Activated CD4-positive, CD25-positive, alpha-beta regulatory T cell treated with anti-CD3 and anti-CD28 coated beads, Interleukin-2, amount 50 U/mL, for 24 hours (primary cell): ENCODE data around the gene UBE2L6.
"Not testable (repeated sequence)": the region's sequence is repeated elsewhere in the genome, so short reads cannot be mapped to it uniquely, and the experiment has no call there.

Experiments
- ATAC-seq, 2 donors: fragments of 150-1000 bp; cut with Tn5 transposase; one replicate each; pipeline ENCODE4 v1.10.0; 2021; ENCODE audit warnings: mild to moderate bottlenecking in 1 of 2, moderate library complexity in 1 of 2

Gene UBE2L6

DNA sequence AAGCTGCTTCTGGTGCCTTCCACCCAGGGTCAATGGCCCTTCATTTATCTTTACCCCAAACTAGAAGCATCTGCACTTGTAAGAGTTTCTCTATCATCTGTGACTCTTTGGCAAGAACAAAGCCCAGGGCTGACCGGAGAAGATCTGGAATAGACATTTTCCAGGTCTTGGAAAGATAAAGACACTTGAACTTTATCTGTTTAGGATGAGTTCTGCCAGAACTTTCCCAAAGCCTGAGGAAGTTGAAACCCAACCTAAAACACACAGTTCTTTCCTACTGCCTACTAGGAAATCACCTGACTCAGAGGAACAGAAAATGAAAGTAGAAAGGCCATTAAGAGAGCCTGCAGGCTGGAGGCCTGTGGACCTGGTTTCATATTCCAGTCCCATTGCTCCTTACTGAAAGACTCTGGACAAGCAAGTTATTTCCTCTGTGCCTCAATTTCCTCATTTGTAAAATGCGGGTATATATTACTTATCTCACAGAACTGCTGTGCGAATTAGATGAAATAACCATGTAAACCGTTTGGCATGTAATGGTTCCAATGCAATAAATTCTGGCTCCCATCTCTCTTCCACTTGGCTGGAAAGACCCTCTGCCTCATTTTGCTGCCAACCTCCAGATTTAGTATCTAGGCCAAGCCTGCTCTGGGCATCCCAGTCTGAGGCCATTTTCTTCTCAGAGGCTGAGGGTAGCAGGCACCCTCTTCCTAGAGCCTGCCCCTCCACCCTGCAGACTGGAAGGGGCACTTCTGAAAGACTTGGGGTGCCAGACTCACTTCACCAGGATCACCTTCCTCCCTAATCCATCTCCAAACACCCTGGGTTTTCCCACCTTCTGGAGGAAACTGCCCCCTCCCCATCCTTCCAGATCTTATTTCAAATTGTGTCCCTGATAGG lies 1.2 kb downstream of the UBE2L6 start:
- ATAC-seq: peak; percentile 37 to 42

DNA sequence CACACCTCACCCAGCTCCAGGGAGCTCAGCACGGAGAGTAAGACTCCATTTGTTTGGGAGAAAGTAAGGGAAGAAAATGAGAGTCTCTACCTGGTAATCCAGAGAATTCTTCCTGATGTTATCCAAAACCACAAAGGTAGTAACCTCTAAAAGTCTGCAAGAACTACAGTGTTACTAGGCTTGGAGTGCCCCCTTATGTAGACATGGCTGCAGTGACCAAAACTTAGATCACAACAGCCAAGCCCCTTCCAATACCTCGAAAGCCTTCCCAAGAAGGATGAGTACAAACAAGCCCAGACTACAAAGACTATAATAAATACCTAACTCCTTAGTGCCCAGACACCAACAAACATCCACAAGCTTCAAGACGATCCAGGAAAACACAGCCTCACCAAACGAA lies 4.9 kb downstream of the UBE2L6 start:
- ATAC-seq: no peak

DNA sequence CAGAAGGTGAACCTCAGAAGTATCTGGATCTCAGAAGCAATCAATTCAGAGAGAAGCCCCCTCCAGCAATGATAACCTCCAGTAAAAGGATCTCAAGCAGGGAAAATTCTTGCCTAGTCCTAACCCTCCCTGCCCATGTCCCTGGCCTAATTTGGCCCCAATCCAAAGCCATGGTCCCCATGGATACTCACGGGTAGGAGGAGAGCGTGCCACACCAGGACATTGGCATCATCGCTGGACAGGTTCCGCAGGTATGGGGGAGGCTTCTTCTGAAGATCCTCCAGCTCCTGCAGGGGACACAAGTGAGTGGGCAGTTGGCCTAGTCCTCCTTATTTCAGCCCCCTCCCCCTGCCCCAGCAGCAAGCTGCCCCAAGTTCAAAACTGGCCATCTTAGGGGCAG lies 7.3 kb downstream of the UBE2L6 start:
- no peak for ATAC-seq

DNA sequence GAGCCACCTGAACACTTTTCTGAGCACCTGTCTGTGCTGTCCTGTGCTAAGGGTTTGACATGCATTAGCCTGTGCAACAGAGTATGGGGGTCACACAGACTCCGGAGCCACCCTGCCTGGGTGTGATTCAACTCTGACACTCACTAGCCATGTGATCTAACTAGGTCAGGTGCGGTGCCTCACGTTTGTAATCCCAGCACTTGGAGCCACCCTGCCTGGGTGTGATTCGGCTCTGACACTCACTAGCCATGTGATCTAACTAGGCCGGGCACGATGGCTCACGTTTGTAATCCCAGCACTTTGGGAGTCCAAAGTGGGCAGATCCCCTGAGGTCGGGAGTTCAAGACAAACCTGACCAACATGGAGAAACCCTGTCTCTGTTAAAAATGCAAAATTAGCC lies 11.4 kb downstream of the UBE2L6 start:
- no peak for ATAC-seq

DNA sequence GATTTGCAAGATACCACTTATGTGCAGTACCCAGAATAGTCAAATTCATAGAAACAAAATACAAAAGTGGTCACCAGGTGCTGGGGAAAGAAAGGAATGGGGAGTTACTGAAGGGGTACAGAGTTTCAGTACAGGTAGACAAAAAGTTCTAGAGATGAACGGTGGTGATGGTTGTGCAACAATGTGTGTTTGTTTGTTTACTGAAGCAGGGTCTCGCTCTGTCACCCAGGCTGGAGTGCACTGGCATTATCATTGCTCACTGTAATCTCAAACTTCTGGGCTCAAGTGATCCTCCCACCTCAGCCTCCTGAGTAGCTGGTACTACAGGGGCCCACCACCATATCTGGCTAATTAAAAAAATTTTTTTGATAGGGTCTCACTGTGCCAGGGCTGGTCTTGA lies 12.1 kb downstream of the UBE2L6 start:
- no peak for ATAC-seq

DNA sequence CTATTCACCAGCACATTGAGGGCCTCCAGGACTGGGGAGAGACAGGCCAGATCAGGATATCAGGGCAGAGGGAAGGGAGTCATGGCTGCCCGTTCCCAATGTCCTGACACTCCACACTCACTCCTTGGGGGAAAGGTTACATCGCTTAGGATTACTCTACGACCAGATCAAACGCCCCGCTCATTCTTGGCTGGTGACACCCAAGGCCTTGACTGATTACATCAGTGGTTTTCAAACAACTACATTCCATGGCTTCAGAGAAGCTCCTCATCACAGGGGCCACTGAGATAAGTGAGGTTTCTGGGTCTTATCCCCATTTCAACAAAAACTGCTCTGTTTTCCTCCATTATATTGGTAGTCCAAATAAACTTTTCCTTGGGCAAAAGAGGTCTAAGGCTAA lies 15.0 kb downstream of the UBE2L6 start:
- ATAC-seq: no peak

DNA sequence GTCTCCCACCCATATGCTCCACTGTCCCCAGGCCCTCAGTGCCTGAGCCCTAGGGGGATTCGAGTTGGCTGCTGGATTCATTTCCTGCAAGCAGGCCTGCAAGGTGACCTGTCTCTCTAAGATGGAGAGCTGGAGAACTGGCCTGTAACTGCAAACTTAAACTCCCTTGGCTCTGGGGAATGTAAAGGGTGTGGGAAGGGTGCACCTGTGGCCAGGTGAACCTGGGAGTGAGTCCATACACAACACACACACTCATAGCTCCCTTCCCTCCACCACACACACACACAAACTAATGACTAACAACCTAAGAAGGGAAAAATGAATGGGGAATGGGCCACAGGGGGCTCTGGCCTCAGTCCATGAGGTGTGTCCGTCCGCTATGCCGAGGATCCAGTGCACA lies 15.5 kb downstream of the UBE2L6 start:
- ATAC-seq: no peak

DNA sequence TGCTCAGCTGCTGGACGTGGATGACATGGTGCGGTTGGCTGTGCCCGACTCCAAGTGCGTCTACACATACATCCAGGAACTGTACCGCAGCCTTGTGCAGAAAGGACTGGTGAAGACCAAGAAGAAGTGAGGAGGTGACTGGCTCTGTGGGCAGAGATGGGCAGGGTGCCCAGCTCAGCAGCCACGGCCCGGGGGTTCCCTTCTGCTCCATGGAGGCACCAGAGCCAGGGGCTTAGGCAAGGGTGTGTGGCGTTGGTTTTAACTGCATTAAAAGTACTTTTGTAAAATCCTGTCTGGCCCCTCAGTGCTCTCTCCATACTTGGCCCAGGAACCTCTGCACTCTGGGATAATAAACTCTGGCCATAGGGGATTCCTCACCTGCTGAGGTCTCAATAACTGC lies 17.5 kb downstream of the UBE2L6 start:
- ATAC-seq: no peak

DNA sequence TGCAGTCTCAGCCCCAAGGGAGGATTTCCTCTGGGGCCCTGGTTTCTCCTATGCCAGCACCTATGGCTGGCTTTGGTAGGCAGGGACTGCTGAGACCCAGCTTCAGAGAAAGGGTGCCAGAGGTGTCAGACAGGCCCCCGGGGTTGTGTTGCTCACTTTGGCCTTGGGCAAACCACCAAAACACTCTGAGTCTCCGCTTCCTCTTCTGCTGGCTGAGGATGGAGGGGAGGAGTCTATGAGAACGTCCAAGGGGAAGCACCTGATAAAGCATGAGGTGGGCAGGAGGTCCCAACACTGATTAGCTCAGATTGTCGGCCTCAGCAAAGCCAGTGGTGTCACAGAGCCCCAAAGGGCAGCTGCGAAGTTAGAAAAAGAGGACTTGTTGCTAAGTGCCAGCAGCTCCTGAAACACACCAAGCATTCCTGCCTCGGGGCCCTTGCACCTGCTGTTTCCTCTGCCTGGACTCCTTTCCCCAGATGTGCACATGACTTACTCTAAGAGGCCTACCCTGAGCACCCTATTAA lies 19.6 kb downstream of the UBE2L6 start:
- ATAC-seq: peak; percentile 23 to 59

DNA sequence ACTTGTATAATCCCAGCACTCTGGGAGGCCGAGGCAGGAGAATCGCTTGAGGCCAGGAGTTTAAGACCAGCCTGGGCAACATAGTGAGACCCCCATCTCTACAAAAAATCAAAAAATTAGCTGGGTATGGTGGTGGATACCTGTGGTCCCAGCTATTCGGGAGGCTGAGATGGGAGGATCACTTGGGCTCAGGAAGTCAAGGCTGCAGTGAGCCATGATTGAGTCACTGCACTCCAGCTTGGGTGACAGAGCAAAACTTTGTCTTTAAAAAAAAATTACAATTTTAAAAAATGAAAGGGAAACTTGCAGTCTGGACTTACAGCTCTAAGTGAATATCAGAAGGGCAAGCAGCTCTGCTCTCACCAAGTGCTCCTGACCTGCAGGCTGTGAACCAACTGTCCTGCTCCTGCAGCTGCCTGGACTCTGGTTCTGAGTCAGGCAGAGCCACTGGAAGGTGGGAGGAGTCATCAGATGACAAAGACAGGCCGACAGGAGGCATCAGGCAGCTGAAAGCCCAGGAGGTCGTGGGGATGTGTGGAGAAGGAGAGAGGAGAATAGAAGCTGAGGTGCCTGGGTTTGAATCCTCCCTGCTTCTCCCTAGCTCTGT lies 20.5 kb downstream of the UBE2L6 start:
- ATAC-seq: peak; percentile 32 to 36

DNA sequence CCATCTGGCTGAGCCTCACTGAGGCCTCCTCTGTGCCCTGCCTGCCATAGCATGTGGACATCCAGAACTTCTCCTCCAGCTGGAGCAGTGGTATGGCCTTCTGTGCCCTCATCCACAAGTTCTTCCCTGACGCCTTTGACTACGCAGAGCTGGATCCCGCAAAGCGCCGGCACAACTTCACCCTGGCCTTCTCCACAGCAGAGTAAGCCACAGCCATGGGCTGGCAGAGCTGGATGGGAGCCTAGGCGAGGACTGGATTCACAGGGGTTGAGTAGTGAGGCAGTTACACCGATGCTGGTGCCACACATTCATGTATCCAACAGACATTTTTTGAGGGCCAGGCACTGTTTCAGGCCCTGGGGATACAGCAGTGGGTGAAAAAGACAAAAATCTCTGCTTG lies 21.0 kb downstream of the UBE2L6 start:
- no peak for ATAC-seq

DNA sequence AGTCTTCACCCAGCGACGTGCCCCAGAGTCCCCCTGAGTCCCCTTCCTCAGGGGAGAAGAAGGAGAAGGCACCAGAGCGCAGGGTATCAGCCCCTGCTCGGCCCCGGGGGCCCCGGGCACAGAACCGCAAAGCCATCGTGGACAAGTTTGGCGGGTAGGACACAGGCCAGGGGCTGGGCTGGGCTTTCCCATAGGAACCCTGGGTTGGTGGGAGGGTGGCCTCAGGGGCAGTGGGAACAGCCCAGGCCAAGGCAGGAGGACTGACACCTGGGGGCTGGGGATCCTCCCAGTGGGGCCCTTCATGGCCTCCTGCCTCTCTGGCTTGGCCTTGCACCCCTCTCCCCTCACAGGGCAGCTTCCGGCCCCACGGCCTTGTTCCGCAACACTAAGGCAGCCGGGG lies 21.6 kb downstream of the UBE2L6 start:
- ATAC-seq: no peak

DNA sequence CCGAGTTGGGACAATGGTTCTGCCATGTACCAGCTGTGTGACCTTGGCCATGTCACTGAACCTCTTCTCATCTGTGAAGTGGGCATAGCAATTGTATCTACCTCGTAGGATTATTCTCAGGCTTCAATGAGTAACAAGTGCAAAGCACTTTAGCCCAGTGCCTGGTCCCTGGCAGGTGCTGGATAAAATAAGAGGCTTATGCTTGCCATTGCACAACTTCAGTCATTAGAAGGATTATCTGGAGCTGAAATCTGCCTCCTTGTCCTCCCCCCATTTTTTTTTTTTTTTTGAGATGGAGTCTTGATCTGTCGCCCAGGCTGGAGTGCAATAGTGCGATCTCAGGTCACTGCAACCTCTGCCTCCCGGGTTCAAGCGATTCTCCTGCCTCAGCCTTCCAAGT lies 22.9 kb downstream of the UBE2L6 start:
- no peak for ATAC-seq

DNA sequence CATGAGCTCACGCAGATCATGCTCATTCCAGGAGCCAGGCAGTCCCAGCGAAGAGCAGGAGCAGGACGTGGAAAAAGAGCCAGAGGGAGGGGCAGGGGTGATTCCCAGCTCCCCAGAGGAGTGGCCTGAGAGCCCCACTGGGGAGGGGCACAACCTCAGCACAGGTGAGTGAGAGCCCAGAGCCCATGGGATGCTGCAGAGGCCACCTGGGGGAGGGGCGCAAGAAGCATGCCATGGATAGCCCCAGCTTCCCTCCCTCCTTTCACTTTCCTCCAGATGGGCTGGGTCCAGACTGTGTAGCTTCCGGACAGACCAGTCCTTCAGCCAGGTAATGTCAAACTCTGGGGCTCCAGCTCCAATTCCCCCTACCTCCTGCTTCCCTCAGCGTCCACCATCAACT lies 23.9 kb downstream of the UBE2L6 start:
- no peak for ATAC-seq

DNA sequence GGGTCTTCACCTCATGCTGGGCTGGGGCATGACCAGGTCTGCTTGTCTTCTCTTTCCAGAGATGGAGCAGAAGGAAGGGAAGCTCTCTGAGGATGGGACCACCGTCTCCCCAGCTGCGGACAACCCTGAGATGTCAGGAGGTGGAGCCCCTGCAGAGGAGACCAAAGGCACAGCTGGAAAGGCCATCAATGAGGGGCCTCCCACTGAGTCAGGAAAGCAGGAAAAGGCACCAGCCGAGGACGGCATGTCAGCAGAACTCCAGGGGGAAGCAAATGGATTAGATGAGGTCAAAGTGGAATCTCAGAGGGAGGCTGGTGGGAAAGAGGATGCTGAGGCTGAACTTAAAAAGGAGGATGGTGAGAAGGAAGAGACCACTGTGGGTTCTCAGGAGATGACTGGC lies 24.9 kb downstream of the UBE2L6 start:
- ATAC-seq: no peak

DNA sequence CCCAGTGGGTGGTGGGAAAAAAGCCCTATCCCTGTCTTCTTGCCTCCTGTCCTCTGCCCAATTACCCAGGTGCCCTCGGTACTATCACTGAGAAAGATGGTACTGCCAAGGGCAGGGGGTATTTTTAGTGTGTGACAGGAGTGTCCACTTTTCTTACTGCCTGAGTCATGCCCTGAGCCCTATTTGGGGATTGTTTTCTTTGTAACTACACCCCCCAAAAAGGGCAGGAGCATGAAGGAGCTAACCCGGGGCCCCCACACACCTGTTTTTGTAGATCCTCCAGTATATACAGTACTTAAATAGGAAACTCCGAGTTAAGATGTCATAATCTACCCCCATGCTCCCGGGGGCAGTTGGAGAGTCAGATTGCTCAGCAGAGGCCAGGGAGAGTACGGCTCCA lies 26.3 kb downstream of the UBE2L6 start:
- ATAC-seq: no peak

DNA sequence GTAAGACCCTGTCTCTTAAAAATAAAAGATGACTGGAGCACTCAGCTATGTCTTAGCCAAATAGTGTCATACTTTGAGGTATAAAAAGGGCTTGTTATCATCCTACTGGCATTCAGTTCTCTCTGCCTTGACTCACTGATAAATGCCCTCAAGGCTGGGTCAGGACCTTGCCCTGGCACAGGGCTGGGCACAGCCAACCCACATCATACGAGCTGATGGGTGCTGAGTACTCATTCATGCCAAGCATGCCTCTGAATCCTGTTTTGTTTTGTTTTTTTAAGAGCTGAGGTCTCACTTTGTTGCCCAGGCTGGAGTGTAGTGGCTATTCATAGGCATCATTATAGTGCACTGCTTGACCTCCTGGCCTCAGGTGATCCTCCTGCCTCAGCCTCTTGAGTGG lies 28.1 kb downstream of the UBE2L6 start:
- ATAC-seq: no peak

DNA sequence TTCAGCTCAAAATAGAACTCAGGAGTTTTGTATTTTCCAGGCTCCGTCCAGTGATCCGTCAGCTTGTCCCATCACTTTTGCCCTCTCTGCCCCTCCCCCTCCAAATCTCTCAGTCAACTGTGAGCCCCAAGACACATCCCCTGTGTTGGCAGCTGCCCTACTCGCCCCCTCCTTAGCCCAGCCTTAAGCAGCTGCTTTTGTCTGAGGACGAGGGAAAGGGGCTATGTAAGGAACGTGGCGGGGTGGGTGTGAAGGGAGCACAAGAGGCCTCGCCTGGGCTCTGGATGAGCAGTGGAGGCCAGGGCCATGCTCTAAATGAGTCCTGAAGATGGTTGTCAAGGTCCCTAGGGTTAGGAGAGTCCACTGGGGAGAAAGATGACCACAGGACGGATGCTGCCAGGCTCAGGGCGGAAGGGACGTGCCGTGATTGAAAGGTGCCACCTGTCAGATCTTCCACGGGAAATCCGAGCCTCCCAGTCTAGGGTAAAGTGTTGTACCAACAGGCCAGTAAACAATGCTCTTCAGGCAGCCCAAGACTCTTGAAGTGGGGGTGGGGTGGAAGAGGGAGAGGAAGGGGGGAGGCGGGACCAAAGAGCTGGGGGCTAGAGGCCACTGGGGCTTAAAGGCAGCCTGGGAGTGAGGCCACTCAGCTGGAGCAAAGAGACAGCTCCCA lies 30.4 kb downstream of the UBE2L6 start, which contains the start of gene SMTNL1:
TSS of gene SMTNL1 (plus strand) at position 649 of the 673 bp plus-strand sequence. CDS start 5,048 bp downstream, outside the sequence.
- ATAC-seq: no peak

DNA sequence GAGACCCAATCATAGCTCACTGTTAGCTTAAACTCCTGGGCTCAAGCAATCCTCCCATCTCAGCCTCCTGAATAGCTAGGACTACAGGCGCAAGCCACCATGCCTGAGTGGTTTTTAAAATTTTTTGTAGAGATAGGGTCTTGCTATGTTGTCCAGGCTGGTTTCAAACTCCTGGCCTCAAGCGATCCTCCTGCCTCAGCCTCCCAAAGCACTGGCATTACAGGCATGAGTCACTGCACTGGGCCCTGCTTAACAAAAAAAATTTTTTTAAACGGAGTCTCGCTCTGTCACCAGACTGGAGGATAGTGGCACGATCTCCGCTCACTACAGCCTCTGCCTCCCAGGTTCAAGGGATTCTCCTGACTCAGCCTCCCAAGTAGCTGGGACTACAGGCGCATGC lies 33.0 kb downstream of the UBE2L6 start:
- ATAC-seq: not testable (repeated sequence)

DNA sequence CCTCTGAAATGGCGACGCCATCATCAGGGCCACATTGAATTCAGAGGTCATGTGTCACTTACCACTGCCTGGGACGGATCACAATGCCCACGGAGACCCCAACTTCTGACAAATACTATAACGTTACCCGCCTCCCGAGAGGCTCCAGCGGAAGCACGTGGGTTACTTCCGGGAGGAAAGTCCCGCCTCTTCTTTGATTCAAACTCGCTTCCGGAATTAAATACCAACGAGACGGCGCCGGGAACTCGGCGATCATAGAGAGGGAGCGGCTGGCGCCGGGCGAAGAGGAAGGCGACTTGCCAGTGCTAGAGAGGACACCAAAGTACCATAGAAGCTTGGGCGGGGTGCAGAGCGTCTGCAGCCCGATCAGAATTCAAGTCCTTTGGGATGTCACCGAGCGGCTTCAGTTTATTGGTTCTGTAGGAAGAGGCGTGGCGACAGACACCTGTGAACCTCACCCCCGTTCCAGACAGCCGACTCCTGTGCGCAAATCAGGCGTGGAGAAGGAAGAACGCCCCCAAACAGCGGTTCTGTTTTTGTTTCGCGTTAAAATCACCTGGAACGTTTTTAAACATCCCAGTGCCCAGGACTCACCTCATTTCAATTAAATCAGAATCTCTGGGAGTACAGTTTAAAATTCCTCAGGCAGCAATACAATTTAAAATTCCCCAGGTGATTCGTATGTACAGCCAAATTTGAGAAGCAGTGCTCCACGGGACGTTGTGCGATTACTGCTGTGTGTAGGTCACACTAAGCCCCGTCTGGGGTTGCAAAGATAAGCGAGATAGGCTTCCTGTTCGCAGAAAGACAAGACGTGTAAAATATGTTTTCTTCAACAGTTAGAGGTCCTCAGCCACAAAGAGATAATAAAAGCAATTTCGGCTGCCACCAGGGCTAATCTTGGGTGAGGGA lies 36.6 kb downstream of the UBE2L6 start, which contains the start of gene TIMM10:
TSS of gene TIMM10 (minus strand) at position 159 of the 912 bp plus-strand sequence. CDS start 565 bp downstream, outside the sequence.
- peak; percentile 99 for ATAC-seq

DNA sequence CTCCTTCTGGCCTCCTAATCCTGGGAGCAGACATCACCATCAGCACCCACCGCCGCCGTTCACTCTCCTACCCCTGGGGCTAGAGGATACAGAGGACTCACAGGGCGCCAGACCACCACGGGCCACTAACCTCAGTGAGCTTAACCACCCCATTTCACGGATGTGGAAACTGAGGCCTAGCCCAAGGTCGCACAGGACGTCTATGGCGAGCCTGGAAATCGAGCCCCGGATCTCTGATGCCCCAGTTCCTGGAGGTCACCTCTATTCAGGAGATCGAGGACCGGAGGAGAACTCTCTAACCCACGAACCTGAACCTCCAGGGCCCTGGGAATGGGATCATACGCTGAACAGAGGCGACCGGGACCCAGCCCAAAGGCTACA lies 37.3 kb downstream of the UBE2L6 start:
- no peak for ATAC-seq

DNA sequence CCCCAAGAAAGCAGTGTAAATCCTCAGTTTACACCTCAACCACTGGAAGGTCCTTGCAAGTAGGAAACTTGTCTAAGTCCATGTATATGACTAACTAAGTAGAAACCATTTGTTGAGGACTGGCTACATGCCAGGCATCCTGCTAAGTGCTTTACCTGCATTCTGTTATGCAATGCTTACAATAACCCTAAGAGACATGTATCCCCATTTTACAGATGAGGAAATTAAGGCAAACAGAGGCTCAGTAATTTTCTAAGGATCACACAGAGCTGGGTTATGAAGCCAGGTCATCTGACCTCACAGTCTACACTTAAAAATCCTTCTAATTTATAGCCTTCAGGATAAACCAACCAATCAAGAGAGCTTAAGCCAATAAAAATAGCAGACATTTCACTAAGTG lies 38.5 kb downstream of the UBE2L6 start:
- ATAC-seq: no peak
